LNCaP clone FGC (cell line): Measurements from ENCODE around the gene GRIK4.
A peak's percentile ranks its signal among the peaks of the same experiment; 100 is the strongest.

Source experiments
- DNase-seq: peaks from one replicate; pipeline ENCODE4 v3.0.0-alpha.2; 2011; ENCODE audit warnings: low read depth
- H3K4me3 ChIP-seq: 2 replicates; pipeline ENCODE4 v1.5.1; 2011; ENCODE audit warnings: mild to moderate bottlenecking, low read depth, low read length, control low read depth
- TF ChIP-seq, protein P1 (sequence below): IDR thresholded peaks from 2 replicates; pipeline ENCODE4 v1.5.1; 2012; ENCODE audit warnings: mild to moderate bottlenecking; ENCODE audit not compliant: control insufficient read depth, insufficient read depth; ENCODE audit errors: extremely low read depth

The GRIK4 gene

DNA sequence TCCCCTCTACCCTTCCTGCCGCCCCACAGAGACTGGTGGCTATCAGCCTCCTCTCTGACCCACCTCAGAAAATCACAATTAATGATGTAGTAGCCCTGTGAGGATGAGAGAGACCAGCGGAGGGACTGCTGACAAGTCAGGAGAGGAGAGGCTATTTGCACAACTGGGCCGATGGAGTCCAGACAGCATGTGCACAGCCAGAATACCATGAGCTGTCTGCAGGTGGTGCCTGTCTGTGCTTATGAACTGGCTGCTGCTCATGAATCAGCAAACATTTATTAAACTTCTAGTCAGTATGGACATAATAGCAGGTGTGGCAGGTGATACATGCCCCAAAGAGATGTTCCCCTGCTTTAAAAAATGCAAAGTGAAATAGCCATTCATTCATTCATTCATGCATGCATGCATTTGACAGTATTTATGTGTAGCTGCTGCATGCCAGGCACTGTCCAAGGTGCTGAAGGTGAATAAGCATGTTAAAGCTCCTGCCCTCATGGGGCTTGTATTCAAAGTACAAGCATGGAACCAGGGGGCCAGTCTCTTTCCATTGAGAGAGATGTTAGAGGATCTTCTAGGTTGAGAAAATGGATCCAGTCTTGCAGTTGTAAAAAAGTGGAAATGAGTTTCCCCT is 141.3 kb downstream of the GRIK4 start:
- TF ChIP-seq, protein P1, sequence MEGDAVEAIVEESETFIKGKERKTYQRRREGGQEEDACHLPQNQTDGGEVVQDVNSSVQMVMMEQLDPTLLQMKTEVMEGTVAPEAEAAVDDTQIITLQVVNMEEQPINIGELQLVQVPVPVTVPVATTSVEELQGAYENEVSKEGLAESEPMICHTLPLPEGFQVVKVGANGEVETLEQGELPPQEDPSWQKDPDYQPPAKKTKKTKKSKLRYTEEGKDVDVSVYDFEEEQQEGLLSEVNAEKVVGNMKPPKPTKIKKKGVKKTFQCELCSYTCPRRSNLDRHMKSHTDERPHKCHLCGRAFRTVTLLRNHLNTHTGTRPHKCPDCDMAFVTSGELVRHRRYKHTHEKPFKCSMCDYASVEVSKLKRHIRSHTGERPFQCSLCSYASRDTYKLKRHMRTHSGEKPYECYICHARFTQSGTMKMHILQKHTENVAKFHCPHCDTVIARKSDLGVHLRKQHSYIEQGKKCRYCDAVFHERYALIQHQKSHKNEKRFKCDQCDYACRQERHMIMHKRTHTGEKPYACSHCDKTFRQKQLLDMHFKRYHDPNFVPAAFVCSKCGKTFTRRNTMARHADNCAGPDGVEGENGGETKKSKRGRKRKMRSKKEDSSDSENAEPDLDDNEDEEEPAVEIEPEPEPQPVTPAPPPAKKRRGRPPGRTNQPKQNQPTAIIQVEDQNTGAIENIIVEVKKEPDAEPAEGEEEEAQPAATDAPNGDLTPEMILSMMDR, result no peak
- H3K4me3 ChIP-seq, result no peak overlapping the region
- DNase-seq, result no peak

DNA sequence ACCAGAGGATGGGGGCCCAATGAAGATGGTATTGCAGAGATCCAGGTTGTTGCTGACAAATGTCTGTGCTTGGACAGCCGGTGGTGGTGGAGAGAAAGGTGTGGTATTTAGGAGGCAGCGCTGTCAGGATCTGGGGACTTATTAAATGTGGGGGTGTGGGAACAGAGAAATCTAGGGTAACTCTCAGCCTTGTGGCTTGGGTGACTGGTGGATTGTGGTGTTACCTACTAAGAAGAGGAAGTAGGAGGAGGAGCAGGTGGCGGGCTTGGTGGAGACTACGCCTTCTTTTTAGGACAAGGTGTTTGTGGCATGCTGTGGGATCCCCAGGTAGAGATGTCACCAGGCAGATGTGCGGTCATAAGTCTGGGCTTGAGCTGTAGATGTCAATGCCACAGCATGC is 144.0 kb downstream of the GRIK4 start:
- H3K4me3 ChIP-seq, result no peak overlapping the region
- TF ChIP-seq, protein P1, result no peak
- DNase-seq, result no peak

DNA sequence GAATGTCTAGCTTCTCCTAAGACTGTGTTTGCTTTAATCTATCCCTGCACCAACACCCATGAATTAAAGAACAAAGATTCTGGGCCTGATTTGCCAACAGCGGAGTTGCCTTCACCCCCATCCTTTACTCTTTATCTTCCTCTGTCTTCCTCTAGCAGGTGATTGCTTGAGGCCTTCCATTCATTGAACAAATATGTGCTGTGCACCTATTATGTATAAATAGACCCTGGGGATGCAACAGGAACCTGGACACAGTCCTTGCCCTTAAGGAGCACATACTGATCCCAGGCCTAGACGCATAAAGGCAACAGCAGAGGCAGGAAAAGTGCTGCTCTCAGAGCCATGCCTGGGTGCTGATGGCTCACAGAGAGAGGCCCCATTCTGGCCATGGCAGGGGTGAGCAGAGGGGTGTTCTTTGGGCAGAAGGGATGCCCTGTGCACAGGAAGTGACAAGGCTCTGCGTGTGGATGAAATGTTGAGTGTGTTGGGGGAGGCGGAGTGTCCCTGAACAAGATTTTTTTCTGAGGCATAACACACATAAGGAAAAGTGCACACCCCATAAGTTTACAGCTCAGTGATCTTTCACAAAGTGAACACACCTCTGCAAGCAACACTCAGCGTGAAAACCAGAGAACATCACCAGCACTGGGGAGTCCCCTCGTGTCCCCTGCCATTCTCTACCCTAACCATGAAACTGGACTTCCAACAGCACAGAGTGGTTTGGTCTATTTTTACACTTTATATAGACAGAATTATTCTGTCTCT is 145.9 kb downstream of the GRIK4 start:
- TF ChIP-seq, protein P1, result no peak
- DNase-seq, result no peak
- no peak overlapping the region for H3K4me3 ChIP-seq

DNA sequence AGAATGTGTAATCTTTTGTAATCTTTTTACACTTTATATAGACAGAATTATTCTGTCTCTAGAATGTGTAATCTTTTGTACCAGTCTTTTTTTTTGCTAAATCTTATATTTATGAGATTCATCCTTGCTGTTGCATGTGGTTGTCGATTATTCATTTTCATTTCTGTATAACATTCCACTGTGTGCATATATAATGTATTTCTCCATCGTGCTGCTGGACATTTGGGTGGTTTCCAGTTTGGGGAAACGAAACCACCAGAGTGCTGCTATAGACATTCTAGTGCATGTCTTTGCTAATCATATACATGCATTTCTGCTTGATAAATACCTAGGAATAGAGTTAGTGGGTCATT is 146.5 kb downstream of the GRIK4 start:
- TF ChIP-seq, protein P1, result no peak
- DNase-seq, result no peak
- no peak overlapping the region for H3K4me3 ChIP-seq

DNA sequence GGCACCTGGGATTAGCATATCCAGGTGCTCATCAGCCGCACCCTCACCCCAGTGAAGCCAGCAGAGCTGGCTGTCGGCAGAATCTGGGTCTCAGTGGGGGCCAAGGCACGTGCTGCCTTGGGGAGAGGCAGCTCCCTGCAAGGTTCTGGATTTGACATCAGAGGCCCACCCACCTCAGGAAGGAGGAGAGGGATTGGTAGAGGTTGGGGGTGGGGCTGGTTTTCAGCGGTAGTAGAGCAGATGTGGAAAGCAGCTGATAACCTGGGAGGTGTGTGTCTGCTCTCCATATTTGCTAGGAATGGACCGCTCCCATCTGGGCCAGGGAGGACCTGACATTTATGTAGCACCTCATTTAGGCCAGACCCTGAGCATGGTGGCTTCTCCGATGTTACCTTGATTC is 147.5 kb downstream of the GRIK4 start:
- no peak overlapping the region for H3K4me3 ChIP-seq
- no peak for DNase-seq

DNA sequence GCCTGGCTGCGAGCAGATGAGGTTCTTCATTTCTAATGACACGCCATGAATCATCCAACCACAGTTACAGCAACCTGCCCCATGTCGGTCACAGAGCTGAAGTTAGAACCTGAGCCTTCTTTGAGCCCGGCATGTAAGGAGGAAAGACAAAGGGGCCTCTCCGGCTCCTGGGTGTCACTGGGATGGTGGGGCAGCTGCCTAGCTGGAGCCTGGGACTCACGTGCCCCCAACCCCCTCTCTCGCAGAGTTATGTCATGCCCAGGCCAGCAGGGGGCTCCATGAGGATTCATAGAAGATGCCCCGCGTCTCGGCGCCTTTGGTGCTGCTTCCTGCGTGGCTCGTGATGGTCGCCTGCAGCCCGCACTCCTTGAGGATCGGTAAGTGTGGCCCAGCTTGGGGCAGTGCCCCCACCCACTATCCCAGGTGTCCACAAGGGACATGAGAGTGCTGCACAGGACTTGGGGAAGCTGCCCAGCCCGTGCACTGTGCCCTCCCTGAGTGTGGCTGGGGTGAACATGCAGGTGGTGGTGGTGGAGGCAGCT is 148.5 kb downstream of the GRIK4 start:
- no peak overlapping the region for H3K4me3 ChIP-seq
- TF ChIP-seq, protein P1, result peak; percentile 21; the same call in 1 of the 2 replicates
- no peak for DNase-seq

More for the DNA sequence above, 147.5 kb downstream of the GRIK4 start:
- TF ChIP-seq, protein P1, result no peak
